Nephron progenitor cell (in vitro differentiated cells): ENCODE results near the gene BEST4.
"Not testable (repeated sequence)": the region's sequence is repeated elsewhere in the genome, so short reads cannot be mapped to it uniquely, and the experiment has no call there.

Source experiments
- DNase-seq: peaks from one replicate; pipeline ENCODE4 v3.0.0; 2021
- H3K27ac Mint-ChIP-seq: 2 replicates; pipeline ENCODE4 v1.8.0; 2021; ENCODE audit warnings: mild to moderate bottlenecking, moderate library complexity, mixed read lengths
- H3K27me3 Mint-ChIP-seq: 2 replicates; pipeline ENCODE4 v1.8.0; 2021; ENCODE audit warnings: mild to moderate bottlenecking, low read depth, mixed read lengths; ENCODE audit not compliant: poor library complexity
- H3K36me3 Mint-ChIP-seq: 2 replicates; pipeline ENCODE4 v1.8.0; 2021; ENCODE audit warnings: low read depth, mixed read lengths
- H3K4me1 Mint-ChIP-seq: 2 replicates; pipeline ENCODE4 v1.8.0; 2021; ENCODE audit warnings: mixed read lengths
- H3K4me3 Mint-ChIP-seq: 2 replicates; pipeline ENCODE4 v1.8.0; 2021; ENCODE audit warnings: mild to moderate bottlenecking, moderate library complexity, mixed read lengths
- H3K9me3 Mint-ChIP-seq: 2 replicates; pipeline ENCODE4 v1.8.0; 2021; ENCODE audit warnings: mild to moderate bottlenecking, moderate library complexity, mixed read lengths
- TF ChIP-seq, protein P1 (sequence below): fragments of 200-600 bp; sonication (generic); IDR thresholded peaks from 2 replicates; pipeline ENCODE4 v1.5.0; 2021; ENCODE audit warnings: antibody characterized with exemption

BEST4 gene

DNA sequence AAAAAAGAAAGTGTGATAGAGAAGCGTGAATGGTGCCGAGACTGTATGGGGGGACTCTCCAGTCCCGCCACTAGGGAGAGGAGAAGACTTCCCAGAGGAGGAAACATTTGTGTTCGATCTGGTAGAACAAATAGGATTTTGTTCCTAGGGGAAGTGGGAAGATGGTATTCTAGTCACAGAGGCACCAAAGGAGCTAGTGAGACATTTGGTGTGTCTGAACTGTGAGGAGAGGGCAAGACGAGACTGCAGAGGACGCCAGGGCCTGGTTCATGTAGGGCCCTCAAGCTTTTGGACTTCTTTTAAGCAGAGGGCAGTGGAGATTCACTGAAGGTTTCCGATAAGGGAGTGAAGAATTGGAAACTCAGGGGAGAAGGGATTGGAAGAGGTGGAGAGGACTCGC, 23.3 kb upstream of the BEST4 start:
- Mint-ChIP-seq H3K9me3 (no peaks in the 10 kb centered on the region), H3K27me3 (no peaks in the 10 kb centered on the region), H3K4me3 (peak overlapping the region; percentile 8), H3K27ac (peak overlapping the region; percentile 0), H3K36me3 (peaks cover 14% of the 10 kb centered on the region), H3K4me1 (peaks cover 76% of the 10 kb centered on the region)
- TF ChIP-seq, protein P1, sequence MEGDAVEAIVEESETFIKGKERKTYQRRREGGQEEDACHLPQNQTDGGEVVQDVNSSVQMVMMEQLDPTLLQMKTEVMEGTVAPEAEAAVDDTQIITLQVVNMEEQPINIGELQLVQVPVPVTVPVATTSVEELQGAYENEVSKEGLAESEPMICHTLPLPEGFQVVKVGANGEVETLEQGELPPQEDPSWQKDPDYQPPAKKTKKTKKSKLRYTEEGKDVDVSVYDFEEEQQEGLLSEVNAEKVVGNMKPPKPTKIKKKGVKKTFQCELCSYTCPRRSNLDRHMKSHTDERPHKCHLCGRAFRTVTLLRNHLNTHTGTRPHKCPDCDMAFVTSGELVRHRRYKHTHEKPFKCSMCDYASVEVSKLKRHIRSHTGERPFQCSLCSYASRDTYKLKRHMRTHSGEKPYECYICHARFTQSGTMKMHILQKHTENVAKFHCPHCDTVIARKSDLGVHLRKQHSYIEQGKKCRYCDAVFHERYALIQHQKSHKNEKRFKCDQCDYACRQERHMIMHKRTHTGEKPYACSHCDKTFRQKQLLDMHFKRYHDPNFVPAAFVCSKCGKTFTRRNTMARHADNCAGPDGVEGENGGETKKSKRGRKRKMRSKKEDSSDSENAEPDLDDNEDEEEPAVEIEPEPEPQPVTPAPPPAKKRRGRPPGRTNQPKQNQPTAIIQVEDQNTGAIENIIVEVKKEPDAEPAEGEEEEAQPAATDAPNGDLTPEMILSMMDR = no peak
- no peak for DNase-seq

DNA sequence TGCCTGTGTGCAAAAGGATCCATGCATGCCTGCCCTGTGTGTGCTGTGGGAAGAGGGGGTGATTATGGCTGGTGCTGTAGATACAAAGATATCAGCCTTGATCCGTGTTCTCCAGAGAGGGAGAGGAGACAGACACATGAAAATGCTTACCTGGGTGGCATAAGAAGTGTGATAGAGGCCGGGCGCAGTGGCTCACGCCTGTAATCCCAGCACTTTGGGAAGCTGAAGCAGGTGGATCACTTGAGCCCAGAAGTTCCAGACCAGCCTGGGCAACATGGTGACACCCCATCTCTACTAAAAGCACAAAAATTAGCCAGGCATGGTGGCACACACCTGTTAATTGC, 22.8 kb upstream of the BEST4 start:
- Mint-ChIP-seq H3K4me1 (peaks cover 76% of the 10 kb centered on the region), H3K36me3 (peaks cover 14% of the 10 kb centered on the region), H3K4me3 (peak overlapping the region; percentile 8), H3K27ac (peak overlapping the region; percentile 0)
- H3K27me3 Mint-ChIP-seq, H3K9me3 Mint-ChIP-seq, DNase-seq: not testable (repeated sequence)

DNA sequence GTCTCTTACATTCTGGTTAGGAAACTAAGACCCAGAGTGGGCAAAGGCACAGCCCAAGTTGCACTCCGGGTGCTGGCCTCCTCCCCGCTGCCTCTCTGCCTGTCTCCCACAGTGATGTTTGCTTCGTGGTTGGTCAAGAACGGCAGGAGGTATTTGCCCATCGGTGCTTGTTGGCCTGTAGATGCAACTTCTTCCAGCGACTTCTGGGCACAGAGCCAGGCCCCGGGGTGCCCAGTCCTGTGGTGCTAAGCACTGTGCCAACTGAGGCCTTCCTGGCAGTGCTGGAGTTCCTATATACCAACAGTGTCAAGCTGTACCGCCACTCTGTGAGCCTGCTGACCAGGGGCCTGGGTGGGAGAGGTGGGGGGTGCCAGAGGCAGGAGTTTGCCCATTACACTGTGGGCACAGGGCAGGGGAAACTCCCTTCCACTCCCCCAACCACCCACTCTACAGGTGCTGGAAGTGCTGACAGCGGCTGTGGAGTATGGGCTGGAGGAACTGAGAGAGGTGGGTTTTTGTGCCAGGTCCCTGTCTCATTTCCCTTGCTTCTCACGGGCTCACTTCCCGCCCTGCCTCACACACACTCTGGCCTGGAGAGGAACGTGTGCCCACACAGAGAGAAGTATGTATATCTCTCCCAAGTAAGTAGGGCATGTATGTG, 22.3 kb upstream of the BEST4 start:
- H3K27ac Mint-ChIP-seq = no peak overlapping the region
- TF ChIP-seq, protein P1 = no peak
- peaks cover 13% of the 10 kb centered on the region for H3K36me3 Mint-ChIP-seq
- H3K4me1 Mint-ChIP-seq = peaks cover 76% of the 10 kb centered on the region
- H3K4me3 Mint-ChIP-seq = no peak overlapping the region
- no peak for DNase-seq
- H3K9me3 Mint-ChIP-seq = no peaks in the 10 kb centered on the region
- no peaks in the 10 kb centered on the region for H3K27me3 Mint-ChIP-seq

DNA sequence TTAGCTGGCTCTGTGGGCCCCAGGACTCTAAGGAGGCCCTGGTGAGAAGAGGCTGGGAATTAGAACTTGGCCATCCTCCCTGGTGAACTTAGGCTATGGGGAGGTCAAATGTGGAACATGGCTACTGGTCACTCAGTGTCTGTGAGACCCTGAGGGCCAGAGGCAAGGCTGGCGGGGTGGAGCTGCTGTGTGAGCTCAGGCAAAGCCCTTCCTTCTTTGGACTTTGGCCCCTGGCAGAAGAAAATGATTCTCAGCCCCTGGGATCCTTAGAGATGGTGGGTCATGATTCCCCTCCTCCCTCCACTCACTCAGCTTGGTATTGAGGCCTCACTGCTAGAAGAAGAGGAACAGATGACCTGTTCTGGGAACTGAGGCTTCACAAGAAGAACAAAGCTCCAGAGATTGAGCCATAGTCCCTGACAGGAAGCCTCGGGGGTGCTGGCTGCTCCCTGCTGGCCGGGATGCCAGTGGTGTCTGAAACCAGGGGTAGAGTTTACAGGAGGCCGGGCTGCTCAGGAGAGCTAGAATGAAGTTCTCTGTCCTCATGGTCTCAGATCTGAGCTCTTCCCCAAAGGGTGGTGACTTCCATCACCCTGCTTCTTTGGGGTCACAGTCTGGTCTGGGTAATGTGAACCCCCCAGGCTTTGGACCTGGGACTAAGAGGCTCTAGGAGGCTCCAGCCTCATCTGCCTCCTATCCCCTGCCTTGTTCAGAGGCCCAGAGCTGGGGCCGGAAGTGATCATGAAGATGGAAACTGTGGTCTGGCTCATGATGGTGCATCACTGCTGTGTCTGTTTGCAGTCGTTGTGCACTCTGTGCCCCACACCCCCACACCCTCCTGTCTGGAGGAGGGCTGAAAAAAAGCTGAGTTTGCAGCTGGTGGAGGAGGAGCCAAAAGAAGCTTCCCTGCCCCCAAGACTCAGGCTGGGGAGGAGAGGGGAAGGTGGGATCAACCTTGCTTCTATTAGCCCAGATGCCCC, 21.3 kb upstream of the BEST4 start:
- TF ChIP-seq, protein P1 = no peak
- Mint-ChIP-seq H3K27ac (peak overlapping the region; percentile 100), H3K36me3 (peaks cover 9% of the 10 kb centered on the region), H3K4me1 (peaks cover 73% of the 10 kb centered on the region), H3K9me3 (no peaks in the 10 kb centered on the region), H3K27me3 (no peaks in the 10 kb centered on the region), H3K4me3 (peak overlapping the region; percentile 74)
- DNase-seq = no peak

- peak; percentile 86 for DNase-seq
- H3K4me1 Mint-ChIP-seq = peaks cover 69% of the 10 kb centered on the region
Observed at GRCh38 chr1:44808063-44808937, 20.3 kb upstream of the BEST4 start, which contains the start of gene BTBD19. BTBD19 (plus strand) TSS chr1:44808523; CDS start chr1:44808821, 298 bp downstream.

More at GRCh38 chr1:44808063-44808937, 20.3 kb upstream of the BEST4 start, which contains the start of gene BTBD19:
- H3K4me3 Mint-ChIP-seq = peak within 1 kb of the TSS; percentile 74
- peaks cover 11% of the 10 kb centered on the region for H3K36me3 Mint-ChIP-seq
- no peaks in the 10 kb centered on the region for H3K9me3 Mint-ChIP-seq
- TF ChIP-seq, protein P1 = no peak
- no peaks in the 10 kb centered on the region for H3K27me3 Mint-ChIP-seq
- H3K27ac Mint-ChIP-seq = peak within 1 kb of the TSS; percentile 100
